Stimulated activated CD4-positive, alpha-beta T cell treated with anti-CD3 and anti-CD28 coated beads, Interleukin-12 subunit alpha, Interleukin-12 subunit beta, amount 100 ng/mL, for 4 hours (primary cell): ENCODE results near the gene FABP6.

Source experiments
- DNase-seq: peaks from one replicate; pipeline ENCODE4 v3.0.0-alpha.2; 2020

The FABP6 gene

GRCh38 chr5:160263326-160263855 lies 34.1 kb downstream of the FABP6 start:
- no peak for DNase-seq

GRCh38 chr5:160266044-160266443 lies 36.7 kb downstream of the FABP6 start:
- no peak for DNase-seq

GRCh38 chr5:160266752-160267345 lies 37.5 kb downstream of the FABP6 start:
- no peak for DNase-seq

GRCh38 chr5:160268121-160268520 lies 38.8 kb downstream of the FABP6 start:
- DNase-seq: no peak

GRCh38 chr5:160269017-160269416 lies 39.7 kb downstream of the FABP6 start:
- no peak for DNase-seq

- no peak for DNase-seq
Measured at GRCh38 chr5:160270704-160271103, 41.4 kb downstream of the FABP6 start.

- no peak for DNase-seq
Measured at GRCh38 chr5:160271396-160271795, 42.1 kb downstream of the FABP6 start.

GRCh38 chr5:160271836-160272235 lies 42.5 kb downstream of the FABP6 start:
- no peak for DNase-seq

- no peak for DNase-seq
Measured at GRCh38 chr5:160272264-160272663, 43.0 kb downstream of the FABP6 start.

GRCh38 chr5:160272889-160273288 lies 43.6 kb downstream of the FABP6 start:
- no peak for DNase-seq

GRCh38 chr5:160274483-160274931 lies 45.2 kb downstream of the FABP6 start:
- DNase-seq: no peak

GRCh38 chr5:160278343-160278742 lies 49.0 kb downstream of the FABP6 start:
- DNase-seq: no peak

GRCh38 chr5:160280384-160281095 lies 51.2 kb downstream of the FABP6 start:
- no peak for DNase-seq

GRCh38 chr5:160281275-160281674 lies 52.0 kb downstream of the FABP6 start:
- no peak for DNase-seq

- DNase-seq: no peak
Measured at GRCh38 chr5:160284291-160284873, 55.1 kb downstream of the FABP6 start.

- DNase-seq: no peak
Measured at GRCh38 chr5:160285316-160285715, 56.0 kb downstream of the FABP6 start.

- no peak for DNase-seq
Measured at GRCh38 chr5:160286947-160287346, 57.6 kb downstream of the FABP6 start.

GRCh38 chr5:160287378-160288051 lies 58.2 kb downstream of the FABP6 start:
- no peak for DNase-seq
